Activated CD8-positive, alpha-beta T cell treated with anti-CD3 and anti-CD28 coated beads, Interleukin-2, amount 10 ng/mL, durations not matched to agents 7 days and 5 days (primary cell): ENCODE data around the gene WEE2. TPM values are rescaled to one million over a fixed set of nuclear protein-coding genes. Genes with fewer than 3 reads are reported as not detected.
"Not testable (repeated sequence)": the region's sequence is repeated elsewhere in the genome, so short reads cannot be mapped to it uniquely, and the experiment has no call there.

ENCODE experiments used
- ATAC-seq: fragments of 150-1000 bp; cut with Tn5 transposase; one replicate; pipeline ENCODE4 v1.10.0; 2021; ENCODE audit warnings: moderate library complexity
- CTCF ChIA-PET: fragments of 350-600 bp; sonication (Branson Sonifier 250); formaldehyde crosslinking; loops from one replicate; lab custom pipeline; 2021; ENCODE audit warnings: antibody characterized with exemption; lab: Charles Lee
- POLR2A ChIA-PET: fragments of 350-600 bp; sonication (Branson Sonifier 250); formaldehyde crosslinking; loops from one replicate; lab custom pipeline; 2021; ENCODE audit warnings: antibody characterized with exemption; lab: Charles Lee
- DNase-seq: peaks from one replicate; pipeline ENCODE4 v3.0.0-alpha.2; 2020
- H3K27ac Mint-ChIP-seq: one replicate; pipeline ENCODE4 v1.8.0; 2021; ENCODE audit warnings: mild to moderate bottlenecking, mixed read lengths
- H3K27me3 Mint-ChIP-seq: one replicate; pipeline ENCODE4 v1.8.0; 2021; ENCODE audit warnings: low read depth, mixed read lengths
- H3K36me3 Mint-ChIP-seq: one replicate; pipeline ENCODE4 v1.8.0; 2021; ENCODE audit warnings: low read depth, mixed read lengths
- H3K4me1 Mint-ChIP-seq: one replicate; pipeline ENCODE4 v1.8.0; 2021; ENCODE audit warnings: low read depth, mixed read lengths
- H3K4me3 Mint-ChIP-seq: one replicate; pipeline ENCODE4 v1.8.0; 2021; ENCODE audit warnings: mild to moderate bottlenecking, mixed read lengths
- H3K9me3 Mint-ChIP-seq: one replicate; pipeline ENCODE4 v1.8.0; 2022; ENCODE audit warnings: mixed read lengths; ENCODE audit not compliant: insufficient read depth
- total RNA-seq, 2 experiments: library from RNA; stranded (reverse); gene quantifications; one replicate each; pipeline ENCODE4 v1.2.3, GENCODE V29; 2021

Gene WEE2
- total RNA-seq, 2 experiments from 2014 or later = not detected

DNA sequence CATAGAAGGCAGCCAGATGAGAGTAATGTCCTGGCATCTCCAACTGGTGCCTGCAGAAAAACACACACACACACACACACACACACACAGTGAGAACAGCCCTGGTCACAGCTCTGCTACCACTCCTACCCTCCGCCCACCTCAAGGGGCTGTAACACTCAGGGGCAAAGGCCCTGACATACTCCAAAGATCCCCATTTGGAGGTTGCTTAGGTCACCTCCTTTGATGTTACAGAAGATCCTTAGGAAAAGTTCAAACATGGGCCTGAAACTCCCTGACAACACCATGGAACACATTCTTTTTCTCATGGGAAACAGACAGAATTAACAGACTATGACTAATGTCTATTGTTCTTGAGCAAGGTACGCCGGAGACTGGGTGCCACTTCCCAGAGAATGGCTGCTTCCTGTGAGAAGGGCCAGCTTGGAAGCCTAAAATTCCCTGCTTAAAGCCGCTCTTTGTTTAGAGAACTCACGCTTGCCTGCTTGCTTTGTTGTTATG is 33.9 kb upstream of the WEE2 start:
- CTCF ChIA-PET = interaction anchor here (1.1 to 7.7 kb wide), 4 partner anchors 15 to 64 kb away, joined by 3 to 41 read pairs (median 8); partner anchors contain the start of genes DENND11 and SSBP1
- ATAC-seq = no peak
- H3K4me1 Mint-ChIP-seq = peaks cover 18% of the 10 kb centered on the region
- H3K27me3 Mint-ChIP-seq = no peaks in the 10 kb centered on the region
- H3K9me3 Mint-ChIP-seq = no peaks in the 10 kb centered on the region
- H3K27ac Mint-ChIP-seq = no peak overlapping the region
- POLR2A ChIA-PET = no interaction called here
- DNase-seq = no peak
- no peak overlapping the region for H3K4me3 Mint-ChIP-seq
- H3K36me3 Mint-ChIP-seq = peaks cover 32% of the 10 kb centered on the region

DNA sequence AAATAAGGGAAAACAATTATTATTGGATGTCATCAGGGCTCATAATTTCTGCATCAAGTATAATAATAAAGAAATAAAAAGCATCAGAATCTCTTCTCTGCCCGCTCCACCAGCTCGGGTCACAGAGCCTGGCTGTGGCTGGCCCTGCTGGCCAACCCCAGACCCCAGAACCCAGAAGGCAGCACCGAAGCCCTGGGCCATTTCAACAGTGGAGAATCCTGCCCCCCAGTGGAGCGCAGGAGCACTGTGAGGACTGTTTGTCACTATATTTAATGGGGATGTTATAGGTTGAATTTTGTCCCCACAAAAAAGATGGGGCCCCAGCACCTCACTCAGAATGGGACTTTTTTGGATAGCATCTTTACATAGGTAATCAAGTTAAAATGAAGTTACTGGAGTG is 33.5 kb upstream of the WEE2 start:
- CTCF ChIA-PET = interaction anchor here (1.0 to 7.7 kb wide), 6 partner anchors 8 to 63 kb away, joined by 3 to 41 read pairs (median 4); partner anchors contain the start of genes DENND11 and SSBP1
- peaks cover 18% of the 10 kb centered on the region for H3K4me1 Mint-ChIP-seq
- no peaks in the 10 kb centered on the region for H3K9me3 Mint-ChIP-seq
- no peak overlapping the region for H3K4me3 Mint-ChIP-seq
- ATAC-seq (peak; percentile 60), DNase-seq (no peak)
- H3K27me3 Mint-ChIP-seq = no peaks in the 10 kb centered on the region
- peaks cover 32% of the 10 kb centered on the region for H3K36me3 Mint-ChIP-seq
- H3K27ac Mint-ChIP-seq = no peak overlapping the region
- POLR2A ChIA-PET = interaction anchor here (0.8 to 2.0 kb wide), 2 partner anchors 27 to 63 kb away, joined by 3 to 4 read pairs; partner anchors contain the start of genes DENND11 and SSBP1

DNA sequence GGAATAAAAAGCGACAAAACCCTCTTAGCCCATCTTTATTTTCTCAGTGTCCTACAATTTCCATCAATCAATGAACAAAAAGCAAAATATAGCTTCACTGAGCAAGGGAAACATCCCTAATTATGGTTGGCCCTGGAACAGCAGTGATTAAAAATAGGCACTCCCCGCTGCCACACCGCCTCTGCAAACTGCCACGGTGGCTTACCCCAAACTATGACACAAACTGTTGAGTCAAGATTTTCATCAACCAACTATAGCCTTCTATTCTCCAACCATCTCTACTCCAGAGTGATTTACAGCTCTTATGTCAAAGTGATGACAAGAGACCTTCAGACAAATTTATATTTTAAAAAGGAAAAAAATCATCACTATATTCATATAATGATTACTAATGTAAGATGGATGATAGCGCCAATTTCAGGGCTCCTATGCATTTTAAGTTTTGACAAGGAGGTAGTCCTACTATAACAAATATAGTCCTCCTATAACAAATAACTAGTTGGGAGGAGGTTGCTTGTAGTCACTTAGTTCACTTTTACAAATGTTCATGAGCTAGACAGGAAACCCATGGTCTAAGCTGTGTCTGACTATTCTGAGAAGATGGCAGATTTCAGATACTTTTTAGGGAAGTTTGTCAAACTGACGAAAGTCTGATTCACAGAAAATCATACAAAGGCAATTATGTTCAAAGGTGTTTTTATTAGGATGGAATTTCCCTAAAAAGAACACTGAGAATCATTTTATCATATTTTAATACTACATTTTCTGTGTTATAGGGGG is 32.5 kb upstream of the WEE2 start:
- H3K27me3 Mint-ChIP-seq = no peaks in the 10 kb centered on the region
- H3K27ac Mint-ChIP-seq = peak overlapping the region; percentile 41
- no peaks in the 10 kb centered on the region for H3K9me3 Mint-ChIP-seq
- H3K4me1 Mint-ChIP-seq = peaks cover 18% of the 10 kb centered on the region
- H3K4me3 Mint-ChIP-seq = no peak overlapping the region
- DNase-seq = no peak
- ChIA-PET POLR2A (interaction anchor here (0.8 to 2.0 kb wide), 2 partner anchors 26 to 62 kb away, joined by 3 to 4 read pairs; partner anchors contain the start of genes DENND11 and SSBP1), CTCF (interaction anchor here (0.8 to 7.7 kb wide), 7 partner anchors 9 to 62 kb away, joined by 3 to 41 read pairs (median 4); partner anchors contain the start of genes DENND11 and SSBP1)
- H3K36me3 Mint-ChIP-seq = peaks cover 38% of the 10 kb centered on the region
- no peak for ATAC-seq

DNA sequence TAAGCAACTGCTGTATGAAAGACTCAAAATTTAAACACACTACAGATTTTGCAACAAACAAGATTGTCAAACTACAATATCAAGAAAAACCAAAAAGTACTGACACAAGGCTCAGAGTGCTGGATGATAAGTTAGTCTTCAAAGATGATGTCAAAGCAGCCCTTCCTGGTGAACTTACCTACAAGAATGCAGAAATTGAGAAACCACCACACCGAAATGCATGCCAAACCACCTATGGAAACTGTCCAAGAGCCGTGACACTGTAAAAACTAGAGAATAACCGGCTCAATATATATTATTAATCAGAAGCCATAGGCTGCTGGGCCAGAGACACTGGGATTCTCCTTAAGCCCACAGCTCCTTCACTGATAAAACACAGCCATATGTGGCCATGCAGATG is 31.5 kb upstream of the WEE2 start:
- Mint-ChIP-seq H3K4me1 (peaks cover 18% of the 10 kb centered on the region), H3K27ac (no peak overlapping the region), H3K4me3 (no peak overlapping the region), H3K27me3 (no peaks in the 10 kb centered on the region), H3K36me3 (peaks cover 40% of the 10 kb centered on the region), H3K9me3 (no peaks in the 10 kb centered on the region)
- POLR2A ChIA-PET = interaction anchor here (2.0 kb wide), 1 partner anchor 25 kb away, joined by 4 read pairs; the partner anchor contains the start of gene DENND11
- DNase-seq (no peak), ATAC-seq (no peak)
- CTCF ChIA-PET = interaction anchor here (7.7 kb wide), 1 partner anchor 22 kb away, joined by 41 read pairs; no protein-coding TSS in a partner anchor

DNA sequence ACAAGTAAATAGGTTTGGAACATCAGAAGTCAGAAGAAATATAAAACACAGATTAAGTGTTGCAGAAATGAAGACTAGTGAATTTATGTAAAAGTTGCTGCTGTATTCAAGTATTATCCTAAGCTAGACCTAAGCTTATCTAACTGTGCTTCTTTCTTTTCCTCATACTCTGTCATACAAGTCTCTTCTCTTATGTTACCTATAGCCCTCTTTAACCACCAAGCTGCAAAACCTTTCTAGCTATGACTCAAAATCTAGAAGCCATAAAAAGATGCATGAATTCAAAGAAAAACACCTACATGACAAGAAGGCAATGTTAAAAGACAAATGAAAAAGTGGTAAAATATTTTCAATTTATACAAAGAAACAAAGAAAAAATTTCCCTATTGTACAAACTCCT is 29.1 kb upstream of the WEE2 start:
- peaks cover 18% of the 10 kb centered on the region for H3K4me1 Mint-ChIP-seq
- no peak overlapping the region for H3K4me3 Mint-ChIP-seq
- no peak for DNase-seq
- H3K9me3 Mint-ChIP-seq = no peaks in the 10 kb centered on the region
- ChIA-PET CTCF (interaction anchor here (1.0 to 7.7 kb wide), 4 partner anchors 19 to 59 kb away, joined by 3 to 41 read pairs (median 8); partner anchors contain the start of gene SSBP1), POLR2A (interaction anchor here (0.9 to 2.3 kb wide), 2 partner anchors 11 to 59 kb away, joined by 5 to 6 read pairs; partner anchors contain the start of gene SSBP1)
- peaks cover 34% of the 10 kb centered on the region for H3K36me3 Mint-ChIP-seq
- H3K27ac Mint-ChIP-seq = no peak overlapping the region
- ATAC-seq = no peak
- H3K27me3 Mint-ChIP-seq = no peaks in the 10 kb centered on the region

DNA sequence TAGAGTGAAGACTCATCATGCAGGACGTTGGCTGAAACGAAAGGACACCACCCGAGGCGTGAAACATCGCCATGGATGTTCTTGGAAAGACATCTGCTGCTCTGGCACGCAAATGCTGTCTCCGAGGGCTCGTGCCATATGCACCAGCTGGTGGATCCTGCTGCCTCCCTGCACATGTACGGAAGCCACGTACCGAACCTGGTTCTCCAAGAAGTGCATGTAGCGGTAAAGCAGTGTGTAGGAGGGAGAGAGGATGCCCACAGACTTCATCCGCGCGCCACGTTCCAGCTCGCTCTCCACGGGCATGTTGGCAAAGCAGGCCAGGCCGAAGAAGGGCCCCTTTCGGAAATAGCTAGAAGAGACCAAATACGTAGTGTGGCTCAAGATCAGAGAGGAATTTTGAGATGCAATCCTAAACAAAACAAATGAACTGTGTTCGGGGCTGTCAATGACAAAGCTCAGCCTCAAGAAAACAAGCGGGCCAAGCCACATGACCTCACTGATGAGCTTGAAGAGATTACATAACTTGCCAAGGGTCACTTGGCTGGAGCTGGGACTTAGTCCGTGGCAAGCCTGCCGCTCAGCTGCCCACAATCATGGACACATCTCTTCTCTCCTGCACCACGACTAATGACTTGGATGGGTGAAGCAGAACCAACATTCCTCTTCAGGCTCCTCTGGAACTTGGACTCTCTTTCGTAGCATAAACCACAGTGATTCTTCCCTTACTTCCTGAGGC is 22.7 kb upstream of the WEE2 start:
- CTCF ChIA-PET = interaction anchor here (0.9 to 1.6 kb wide), 4 partner anchors 15 to 53 kb away, joined by 3 to 4 read pairs (median 4); partner anchors contain the start of gene SSBP1
- Mint-ChIP-seq H3K27ac (no peak overlapping the region), H3K36me3 (peaks cover 41% of the 10 kb centered on the region), H3K9me3 (no peaks in the 10 kb centered on the region), H3K4me3 (no peak overlapping the region), H3K4me1 (peaks cover 14% of the 10 kb centered on the region), H3K27me3 (no peaks in the 10 kb centered on the region)
- POLR2A ChIA-PET = interaction anchor here (2.4 kb wide), 1 partner anchor 15 kb away, joined by 8 read pairs; no protein-coding TSS in a partner anchor
- ATAC-seq (no peak), DNase-seq (no peak)

DNA sequence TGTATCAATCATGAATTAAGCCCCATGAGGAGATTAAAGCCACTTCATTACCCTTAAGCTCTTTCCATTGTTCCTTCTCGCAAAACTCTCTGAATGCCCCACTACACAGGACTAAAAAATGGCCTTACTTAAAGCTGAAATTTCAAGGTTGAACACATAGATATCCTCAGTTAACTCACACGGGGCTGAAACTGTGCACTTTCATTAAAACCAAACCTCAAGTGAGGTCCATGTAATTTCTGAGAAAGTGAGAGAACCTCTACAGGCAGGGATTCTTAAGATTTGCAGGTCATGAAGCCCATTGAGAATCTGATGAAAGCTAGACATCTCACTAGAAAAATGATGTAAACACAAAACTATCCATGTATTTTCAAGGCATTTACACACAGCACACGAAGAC is 22.1 kb upstream of the WEE2 start:
- ATAC-seq (no peak), DNase-seq (no peak)
- Mint-ChIP-seq H3K27me3 (no peaks in the 10 kb centered on the region), H3K4me3 (no peak overlapping the region), H3K9me3 (no peaks in the 10 kb centered on the region), H3K27ac (no peak overlapping the region), H3K36me3 (peaks cover 37% of the 10 kb centered on the region), H3K4me1 (peaks cover 14% of the 10 kb centered on the region)
- POLR2A ChIA-PET = interaction anchor here (2.4 kb wide), 1 partner anchor 15 kb away, joined by 8 read pairs; no protein-coding TSS in a partner anchor
- CTCF ChIA-PET = interaction anchor here (0.9 to 1.6 kb wide), 4 partner anchors 15 to 52 kb away, joined by 3 to 4 read pairs (median 4); partner anchors contain the start of gene SSBP1

DNA sequence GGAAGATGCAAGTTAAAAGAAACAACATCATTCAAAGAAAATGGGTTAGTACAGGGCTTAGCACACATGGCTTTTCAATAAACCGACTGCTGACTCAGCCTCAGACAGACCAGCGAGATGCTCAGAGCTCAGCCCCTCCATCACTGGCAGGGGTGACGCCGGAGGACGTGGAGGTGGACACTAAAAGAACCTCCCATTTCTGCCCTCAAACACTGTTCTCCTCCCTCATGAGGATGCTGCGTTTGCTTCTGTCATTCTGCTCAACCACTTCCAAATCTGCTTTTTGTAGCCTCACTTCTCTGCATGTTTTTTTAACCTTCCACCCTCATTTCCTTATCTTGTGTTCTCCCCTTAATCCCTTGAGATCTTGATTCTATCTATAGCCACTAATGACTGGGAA is 21.5 kb upstream of the WEE2 start:
- H3K27ac Mint-ChIP-seq = no peak overlapping the region
- no peak for DNase-seq
- ATAC-seq = no peak
- ChIA-PET CTCF (interaction anchor here (1.1 to 1.6 kb wide), 4 partner anchors 14 to 35 kb away, joined by 3 to 4 read pairs (median 4); no protein-coding TSS in a partner anchor), POLR2A (interaction anchor here (2.4 kb wide), 1 partner anchor 14 kb away, joined by 8 read pairs; no protein-coding TSS in a partner anchor)
- no peaks in the 10 kb centered on the region for H3K9me3 Mint-ChIP-seq
- H3K4me3 Mint-ChIP-seq = no peak overlapping the region
- H3K27me3 Mint-ChIP-seq = no peaks in the 10 kb centered on the region
- peaks cover 14% of the 10 kb centered on the region for H3K4me1 Mint-ChIP-seq
- peaks cover 31% of the 10 kb centered on the region for H3K36me3 Mint-ChIP-seq

DNA sequence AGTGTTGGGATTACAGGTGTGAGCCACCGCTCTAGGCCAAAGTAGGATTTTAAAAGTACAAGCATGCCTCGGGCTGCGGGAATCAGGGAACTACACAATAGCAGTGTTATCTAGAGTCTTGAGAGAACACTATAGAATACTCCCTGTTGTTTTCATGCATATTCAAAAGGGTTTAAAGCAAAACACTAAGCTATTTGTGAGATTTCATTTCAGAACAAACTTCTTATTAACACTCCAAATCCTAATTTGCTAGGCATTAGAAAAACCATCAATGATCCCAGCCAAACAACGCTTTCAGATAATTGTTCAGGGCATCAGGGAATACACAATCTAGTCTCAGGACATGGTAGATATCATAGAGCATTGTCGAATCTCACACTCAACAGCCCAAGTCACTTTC is 20.1 kb upstream of the WEE2 start:
- no peak overlapping the region for H3K27ac Mint-ChIP-seq
- H3K4me1 Mint-ChIP-seq = peaks cover 14% of the 10 kb centered on the region
- H3K27me3 Mint-ChIP-seq = no peaks in the 10 kb centered on the region

DNA sequence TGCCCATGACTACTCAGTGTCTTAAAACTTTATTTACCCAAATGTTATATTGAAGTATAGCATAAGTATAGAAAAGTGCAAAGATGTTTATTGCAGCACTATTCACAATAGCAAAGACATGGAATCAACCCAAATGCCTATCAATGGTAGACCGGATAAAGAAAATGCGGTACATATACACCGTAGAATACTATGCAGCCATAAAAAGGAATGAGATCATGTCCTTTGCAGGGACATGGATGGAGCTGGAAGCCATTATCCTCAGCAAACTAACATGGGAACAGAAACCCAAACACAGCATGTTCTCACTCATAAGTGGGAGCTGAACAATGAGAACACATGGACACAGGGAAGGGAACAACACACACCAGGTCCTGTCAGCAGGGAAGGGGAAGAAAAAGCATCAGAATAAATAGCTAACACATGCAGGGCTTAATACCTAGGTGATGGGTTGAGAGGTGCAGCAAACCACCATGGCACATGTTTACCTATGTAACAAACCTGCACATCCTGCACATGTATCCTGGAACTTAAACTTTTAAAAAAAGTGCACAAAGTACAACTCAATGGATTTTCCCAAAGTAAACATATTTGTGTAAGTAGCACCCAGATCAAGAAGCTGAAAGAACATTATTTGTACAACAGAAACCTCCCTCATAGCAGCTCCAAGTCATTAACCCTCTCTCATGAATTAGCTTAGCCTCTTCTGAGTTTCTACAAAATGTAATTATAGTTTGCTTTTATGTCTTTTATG is 18.9 kb upstream of the WEE2 start:
- DNase-seq, H3K9me3 Mint-ChIP-seq, H3K27me3 Mint-ChIP-seq, H3K27ac Mint-ChIP-seq, H3K4me3 Mint-ChIP-seq, ATAC-seq: not testable (repeated sequence)
- ChIA-PET CTCF (interaction anchor here (1.3 to 2.7 kb wide), 4 partner anchors 15 to 96 kb away, joined by 3 to 8 read pairs (median 5); partner anchors contain the start of genes SSBP1 and WEE2), POLR2A (interaction anchor here (0.6 to 1.4 kb wide), 4 partner anchors 8 to 138 kb away, joined by 3 to 5 read pairs (median 4); partner anchors contain the start of genes AGK and SSBP1)
- Mint-ChIP-seq H3K4me1 (peaks cover 14% of the 10 kb centered on the region), H3K36me3 (peaks cover 20% of the 10 kb centered on the region)

More for the DNA sequence above, 20.1 kb upstream of the WEE2 start:
- Mint-ChIP-seq H3K9me3 (no peaks in the 10 kb centered on the region), H3K4me3 (no peak overlapping the region), H3K36me3 (peaks cover 23% of the 10 kb centered on the region)
- ChIA-PET POLR2A (no interaction called here), CTCF (interaction anchor here (1.3 to 2.7 kb wide), 3 partner anchors 21 to 98 kb away, joined by 3 to 8 read pairs (median 7); partner anchors contain the start of genes SSBP1 and WEE2)
- no peak for DNase-seq
- ATAC-seq = no peak
